HG03521 (cell line): ENCODE results near the gene ADAMTS17.
"Not testable (repeated sequence)": the region's sequence is repeated elsewhere in the genome, so short reads cannot be mapped to it uniquely, and the experiment has no call there.

ENCODE experiments used
- ATAC-seq: cut with Tn5 transposase; IDR thresholded peaks from one replicate; pipeline ENCODE4 v1.9.1; 2021; ENCODE audit warnings: mild to moderate bottlenecking, moderate library complexity; ENCODE audit not compliant: unreplicated experiment

ADAMTS17 gene

DNA sequence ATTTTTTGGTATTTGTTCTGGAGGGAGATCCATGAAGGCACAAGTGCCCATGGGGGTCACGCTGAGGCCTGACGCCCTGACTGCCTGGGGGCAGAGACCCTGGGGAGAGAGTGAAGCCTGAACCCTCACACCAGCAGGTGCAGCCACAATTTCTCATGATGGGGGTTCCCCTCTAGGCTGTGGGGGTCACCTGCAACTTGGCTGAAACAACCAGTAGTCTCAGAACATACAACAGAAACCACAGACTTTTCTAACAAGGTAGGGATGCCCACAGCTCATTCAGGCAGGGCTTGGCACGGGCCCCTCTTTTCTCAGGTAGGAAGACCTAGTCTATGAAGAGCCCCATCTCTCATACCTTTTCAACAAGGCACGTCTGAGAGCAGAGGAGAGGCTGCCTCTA, 245.1 kb downstream of the ADAMTS17 start:
- no peak for ATAC-seq

DNA sequence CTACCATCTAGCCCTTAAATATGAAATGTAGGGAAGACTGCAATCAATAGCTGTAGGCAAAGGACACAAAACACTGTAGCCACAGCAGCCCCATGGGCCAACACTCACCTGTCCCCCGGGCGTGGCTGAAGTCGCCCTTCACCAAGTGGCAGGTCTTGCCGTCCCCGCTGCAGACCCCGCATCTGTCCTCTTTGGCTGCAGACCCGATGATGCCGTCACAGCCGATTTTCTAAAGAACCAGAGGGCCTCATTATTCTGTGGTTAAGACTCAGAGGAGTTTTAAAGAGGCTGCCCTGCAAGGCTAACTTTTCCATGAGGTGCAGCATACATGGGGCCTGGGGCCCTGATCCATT, 245.6 kb downstream of the ADAMTS17 start:
- ATAC-seq = no peak

DNA sequence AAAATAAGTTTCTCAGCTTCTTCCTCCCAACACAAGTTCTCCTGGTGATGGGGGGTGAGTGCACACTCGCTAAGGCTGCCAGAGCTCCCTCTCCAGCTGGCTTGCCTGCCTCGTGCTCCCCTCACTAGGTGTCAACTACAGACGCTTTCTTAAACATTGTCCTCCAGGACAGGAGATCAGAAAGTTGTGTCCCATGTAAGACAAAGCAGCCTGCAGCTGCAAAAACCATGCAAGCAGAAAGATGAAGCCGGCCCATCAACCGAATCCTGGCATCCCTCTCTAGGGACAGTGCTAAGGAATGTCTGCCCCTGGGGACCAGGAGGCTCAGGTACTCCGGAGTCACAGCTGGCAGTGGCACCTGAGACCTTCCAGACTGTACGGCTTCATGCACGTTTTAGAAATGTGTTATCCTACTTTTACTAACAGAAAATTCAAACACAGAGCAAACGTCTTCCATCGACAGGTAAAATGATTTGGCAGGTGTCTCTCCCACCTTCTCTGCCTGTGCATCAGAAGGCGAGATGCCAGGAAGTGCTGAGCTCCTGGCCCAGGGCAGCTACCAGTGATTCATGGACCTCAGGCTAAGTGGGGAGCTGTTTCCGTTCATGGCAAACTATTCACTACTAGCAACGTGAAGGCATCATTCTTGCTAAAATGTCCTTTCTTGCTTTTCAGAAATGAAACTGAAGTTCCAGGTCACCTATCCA, 246.1 kb downstream of the ADAMTS17 start:
- ATAC-seq = no peak

DNA sequence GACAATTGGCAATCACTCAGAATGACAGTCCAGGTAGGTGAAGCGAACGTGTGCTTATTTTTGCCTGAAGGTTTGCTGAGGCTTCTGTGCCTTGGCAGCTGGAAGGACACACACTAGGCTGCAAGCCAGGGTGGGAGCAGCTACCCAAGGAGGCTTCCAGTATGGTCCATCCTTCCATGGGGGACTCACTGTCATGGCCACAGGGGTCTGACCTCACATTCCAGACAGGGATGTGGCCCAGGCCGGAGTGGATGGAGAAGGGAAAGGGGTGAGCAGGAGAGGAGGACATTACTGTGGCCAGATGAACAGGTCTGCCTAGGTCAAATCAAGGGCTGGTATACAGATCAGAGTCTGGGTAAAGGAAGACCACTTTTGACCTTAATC, 247.7 kb downstream of the ADAMTS17 start:
- no peak for ATAC-seq

DNA sequence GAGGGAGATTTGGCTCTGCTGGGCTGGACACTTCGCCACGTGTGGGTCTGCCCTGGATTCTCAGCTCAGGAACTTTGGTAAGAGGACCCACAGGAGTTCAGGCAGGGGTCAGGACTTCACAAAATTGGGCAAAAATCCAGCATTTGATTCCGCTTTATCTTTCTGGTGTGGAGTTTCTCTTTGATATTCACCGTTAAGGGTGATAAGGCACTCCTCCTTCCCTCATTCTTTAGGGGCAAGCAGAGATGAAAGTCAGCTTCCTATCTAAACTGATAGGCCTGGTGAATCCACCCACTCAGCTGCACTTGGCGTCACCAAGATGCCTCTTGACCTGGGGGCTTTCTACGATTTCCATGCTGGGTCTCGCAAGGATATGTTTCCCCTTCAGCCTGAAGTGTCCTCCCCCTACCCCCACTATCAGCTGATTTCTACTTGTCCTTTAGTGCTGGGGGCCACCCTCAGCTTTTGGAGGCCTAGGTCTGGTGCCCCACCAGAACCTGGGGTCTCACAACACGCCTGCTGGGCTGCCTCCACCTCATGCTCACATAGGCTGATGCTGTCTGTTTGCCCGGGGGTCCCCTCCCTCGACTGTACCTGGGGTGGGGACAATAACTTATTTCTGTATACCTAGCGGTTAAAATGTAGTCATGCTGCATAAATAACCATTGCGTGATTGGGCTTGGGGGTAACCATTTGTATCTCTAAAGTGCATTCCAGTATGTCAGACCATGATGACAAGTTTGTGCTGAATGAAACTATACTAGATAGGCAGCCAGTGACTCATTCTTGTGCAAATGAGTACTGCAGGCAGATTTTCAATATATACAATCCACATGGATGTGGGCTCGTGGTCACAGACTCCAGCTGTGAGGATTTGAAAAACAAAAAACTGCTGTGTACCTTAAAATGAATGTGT, 248.3 kb downstream of the ADAMTS17 start:
- ATAC-seq = no peak

DNA sequence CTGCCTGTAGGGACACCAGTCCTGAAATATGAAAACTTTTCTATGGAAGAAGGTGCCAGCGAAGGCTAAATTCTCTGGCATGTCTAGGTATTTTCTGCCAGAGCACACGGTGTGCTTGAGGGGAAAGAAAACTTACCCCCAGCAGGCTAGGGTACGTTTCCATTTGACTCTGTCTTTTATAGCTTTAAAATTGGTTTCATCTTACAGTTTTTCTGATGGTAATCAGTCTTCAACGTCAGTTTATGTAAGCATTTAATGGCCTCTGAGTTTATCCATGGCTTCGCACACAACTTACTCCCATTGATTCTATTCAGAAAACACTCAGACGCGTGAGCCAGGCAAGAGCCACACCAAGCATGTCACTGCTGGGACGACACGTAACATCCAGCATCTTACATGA, 249.7 kb downstream of the ADAMTS17 start:
- ATAC-seq = no peak

DNA sequence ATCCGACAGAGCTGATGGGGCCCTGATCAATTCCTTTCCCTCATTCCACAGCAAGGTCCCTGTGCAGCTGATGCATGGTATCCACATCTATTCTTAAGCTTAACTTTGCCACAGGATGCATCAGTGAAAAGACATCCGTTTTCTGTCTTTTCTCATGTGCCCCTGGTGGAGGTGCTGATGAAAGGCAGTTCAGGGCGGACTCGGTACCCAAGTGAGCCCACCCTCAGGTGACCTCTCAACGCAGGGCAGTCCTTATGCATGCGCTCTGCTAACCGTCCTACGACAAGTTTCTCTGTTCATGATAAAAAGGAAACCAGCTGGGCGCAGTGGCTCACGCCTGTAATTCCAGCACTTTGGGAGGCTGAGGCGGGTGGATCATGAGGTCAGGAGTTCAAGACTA, 251.4 kb downstream of the ADAMTS17 start:
- no peak for ATAC-seq

DNA sequence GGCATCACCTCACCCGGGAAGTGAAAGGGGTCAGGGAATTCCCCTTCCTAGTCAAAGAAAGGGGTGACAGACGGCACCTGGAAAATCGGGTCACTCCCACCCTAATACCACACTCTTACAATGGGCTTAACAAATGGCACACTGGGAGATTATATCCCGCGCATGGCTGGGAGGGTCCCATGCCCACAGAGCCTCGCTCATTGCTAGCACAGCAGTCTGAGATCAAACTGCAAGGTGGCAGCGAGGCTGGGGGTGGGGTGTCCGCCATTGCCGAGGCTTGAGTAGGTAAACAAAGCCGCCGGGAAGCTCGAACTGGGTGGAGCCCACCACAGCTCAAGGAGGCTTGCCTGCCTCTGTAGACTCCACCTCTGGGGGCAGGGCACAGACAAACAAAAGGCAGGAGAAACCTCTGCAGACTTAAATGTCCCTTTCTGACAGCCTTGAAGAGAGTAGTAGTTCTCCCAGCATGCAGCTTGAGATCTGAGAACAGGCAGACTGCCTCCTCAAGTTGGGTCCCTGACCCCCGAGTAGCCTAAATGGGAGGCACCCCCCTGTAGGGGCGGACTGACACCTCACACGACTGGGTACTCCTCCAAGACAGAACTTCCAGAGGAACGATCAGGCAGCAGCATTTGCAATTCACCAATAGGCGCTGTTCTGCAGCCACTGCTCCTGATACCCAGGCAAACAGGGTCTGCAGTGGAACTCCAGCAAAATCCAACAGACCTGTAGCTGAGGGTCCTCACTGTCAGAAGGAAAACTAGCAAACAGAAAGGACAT, 257.5 kb downstream of the ADAMTS17 start:
- ATAC-seq = not testable (repeated sequence)

DNA sequence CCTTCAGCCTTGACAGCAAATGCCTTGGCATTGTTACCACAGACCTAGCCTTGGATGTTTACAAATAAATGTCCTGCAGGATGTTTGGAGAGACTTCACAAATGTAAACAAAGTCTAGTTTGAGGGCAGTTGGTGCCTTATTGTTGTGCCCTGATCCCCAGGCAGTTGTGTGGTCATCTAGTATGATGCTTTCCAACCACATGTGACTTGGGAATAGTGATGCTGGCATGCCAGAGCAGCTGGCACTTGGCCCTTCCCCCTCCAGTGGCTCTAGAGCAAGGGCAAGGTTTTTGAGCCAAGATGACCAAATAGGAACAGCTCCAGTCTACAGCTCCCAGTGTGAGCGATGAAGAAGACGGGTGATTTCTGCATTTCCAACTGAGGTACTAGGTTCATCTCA, 258.2 kb downstream of the ADAMTS17 start:
- ATAC-seq = no peak

DNA sequence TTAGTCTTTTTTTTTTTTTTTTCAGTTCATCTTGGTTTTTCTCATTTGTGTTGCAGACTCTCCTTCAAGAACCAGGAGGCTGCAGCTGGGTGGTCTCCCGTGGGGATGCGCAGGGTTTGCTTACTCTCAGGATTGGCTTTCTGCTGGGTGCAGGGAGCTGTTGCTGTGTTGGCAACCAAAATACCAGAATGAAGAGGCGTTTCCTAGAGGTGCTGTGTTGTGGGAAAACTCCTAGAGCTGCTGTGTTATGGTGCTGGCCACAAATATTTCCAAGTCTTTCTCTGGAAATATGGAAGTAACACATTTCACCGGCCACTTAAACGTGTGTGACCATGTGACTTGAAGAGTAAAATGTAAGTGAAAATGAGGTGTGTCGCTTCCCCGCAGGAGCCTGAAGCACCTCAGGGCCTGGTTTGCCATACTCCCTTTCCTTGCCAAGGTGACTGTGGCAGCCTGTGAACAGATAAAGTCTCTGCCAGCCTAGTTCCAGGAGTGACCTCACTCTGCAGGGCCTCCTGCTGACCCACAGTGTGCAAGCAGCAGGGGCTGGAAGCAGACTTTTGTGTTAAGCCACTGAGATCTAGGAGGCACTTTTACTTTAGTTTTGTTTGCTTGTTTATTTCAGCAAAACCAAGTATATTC, 258.9 kb downstream of the ADAMTS17 start:
- ATAC-seq = no peak

DNA sequence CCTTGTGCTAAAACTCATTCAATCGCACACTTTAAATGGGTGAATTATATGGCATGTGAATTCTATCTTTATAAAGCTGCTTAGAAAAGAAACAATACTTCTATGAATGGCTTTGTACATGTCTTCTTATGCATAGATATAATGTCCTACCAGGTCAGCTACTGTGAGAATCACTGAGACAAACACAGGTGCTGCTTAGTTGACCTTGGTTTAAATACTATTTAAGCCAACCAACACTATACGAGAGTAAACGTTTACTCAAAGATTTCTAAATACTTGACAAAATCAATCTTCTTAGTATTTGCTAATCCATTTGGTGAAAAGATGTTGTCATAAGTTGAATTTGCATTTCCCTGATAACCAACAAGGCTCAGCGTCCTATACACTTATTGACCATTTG, 260.3 kb downstream of the ADAMTS17 start:
- ATAC-seq = no peak

DNA sequence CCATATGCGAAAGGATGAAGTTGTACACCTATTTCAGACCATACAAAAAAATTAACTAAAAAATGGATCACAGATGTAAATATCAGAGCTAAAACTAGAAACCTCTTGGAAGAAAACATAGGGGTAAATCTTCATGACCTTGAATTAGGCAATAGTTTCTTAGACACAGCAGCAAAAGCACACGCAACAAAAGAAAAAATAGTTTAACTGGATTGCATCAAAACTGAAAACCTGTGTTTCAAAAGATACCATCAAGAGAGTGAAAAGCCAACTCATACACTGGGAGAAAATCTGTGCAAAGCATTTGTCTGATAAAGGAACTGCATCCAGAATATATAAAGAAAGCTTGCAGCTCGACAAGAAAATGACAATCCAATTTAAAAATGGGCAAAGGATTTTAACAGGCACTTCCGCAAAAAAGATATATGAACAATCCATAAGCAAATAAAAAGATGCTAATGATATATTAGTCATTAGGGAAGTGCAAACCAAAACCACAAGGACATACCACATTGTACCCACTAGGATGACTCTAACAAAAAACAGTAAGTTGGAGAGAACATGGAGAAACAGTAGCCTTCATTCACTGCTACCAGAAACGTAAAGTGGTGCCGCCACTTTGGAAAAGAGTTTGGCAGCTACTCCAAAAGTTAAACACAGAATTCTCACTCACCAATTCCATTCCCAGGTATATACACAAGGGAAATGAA, 263.1 kb downstream of the ADAMTS17 start:
- ATAC-seq = no peak

DNA sequence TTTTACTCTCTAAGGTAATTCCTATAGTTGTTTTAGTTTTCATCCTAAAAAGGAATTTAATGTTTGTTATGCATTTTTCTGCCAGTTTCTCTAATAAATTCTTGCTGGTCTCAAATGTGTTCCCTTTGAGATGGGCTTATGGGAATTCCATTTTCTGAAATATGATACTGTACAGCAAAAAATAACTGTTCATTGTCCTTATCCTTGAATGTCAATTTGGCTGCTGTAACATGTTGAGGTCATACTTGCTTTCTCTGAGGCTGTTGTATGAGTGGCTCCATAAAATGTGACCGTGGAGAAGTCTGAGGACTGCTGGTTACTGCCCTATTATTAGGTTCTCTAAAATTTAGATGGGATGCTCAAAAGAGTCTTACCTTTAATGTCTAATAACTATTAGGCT, 266.5 kb downstream of the ADAMTS17 start:
- ATAC-seq = no peak

DNA sequence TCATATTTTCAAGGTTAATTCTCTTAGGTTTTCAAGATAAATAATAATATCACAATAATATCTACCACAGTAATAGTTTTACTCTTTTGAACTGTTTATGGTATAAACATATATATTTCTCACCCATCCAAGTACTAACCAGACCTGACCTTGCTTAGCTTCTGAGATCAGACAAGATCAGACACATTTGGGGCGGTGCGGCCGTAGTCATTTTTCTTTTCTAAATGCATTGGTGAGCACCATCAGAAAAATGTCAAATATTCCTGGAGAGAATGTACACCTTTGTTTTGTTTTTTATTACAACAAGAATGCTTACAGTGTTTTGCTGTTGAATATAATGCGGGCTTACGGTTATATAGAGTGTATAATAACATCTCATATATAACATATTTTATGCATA, 267.8 kb downstream of the ADAMTS17 start:
- no peak for ATAC-seq

DNA sequence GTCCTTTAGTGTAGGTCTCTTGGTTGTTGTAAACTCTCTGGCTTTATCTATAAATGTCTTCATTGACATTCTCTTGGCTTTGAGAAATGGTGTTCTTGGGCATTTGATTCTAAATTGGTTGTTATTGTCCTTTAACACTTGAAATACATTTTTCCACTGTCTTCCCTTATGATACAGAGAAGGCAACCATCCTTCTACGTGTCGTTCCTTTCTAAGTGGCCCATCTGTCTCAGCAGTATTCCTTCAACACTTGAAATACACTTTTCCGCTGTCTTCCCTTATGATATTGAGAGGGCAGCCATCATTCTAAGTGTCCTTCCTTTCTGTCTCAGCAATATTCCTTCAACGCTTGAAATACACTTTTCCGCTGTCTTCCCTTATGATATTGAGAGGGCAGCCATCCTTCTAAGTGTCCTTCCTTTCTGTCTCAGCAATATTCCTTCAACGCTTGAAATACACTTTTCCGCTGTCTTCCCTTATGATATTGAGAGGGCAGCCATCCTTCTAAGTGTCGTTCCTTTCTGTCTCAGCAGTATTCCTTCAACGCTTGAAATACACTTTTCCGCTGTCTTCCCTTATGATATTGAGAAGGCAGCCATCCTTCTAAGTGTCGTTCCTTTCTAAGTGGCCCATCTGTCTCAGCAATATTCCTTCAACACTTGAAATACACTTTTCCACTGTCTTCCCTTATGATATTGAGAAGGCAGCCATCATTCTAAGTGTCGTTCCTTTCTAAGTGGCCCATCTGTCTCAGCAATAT, 275.1 kb downstream of the ADAMTS17 start:
- ATAC-seq = not testable (repeated sequence)

DNA sequence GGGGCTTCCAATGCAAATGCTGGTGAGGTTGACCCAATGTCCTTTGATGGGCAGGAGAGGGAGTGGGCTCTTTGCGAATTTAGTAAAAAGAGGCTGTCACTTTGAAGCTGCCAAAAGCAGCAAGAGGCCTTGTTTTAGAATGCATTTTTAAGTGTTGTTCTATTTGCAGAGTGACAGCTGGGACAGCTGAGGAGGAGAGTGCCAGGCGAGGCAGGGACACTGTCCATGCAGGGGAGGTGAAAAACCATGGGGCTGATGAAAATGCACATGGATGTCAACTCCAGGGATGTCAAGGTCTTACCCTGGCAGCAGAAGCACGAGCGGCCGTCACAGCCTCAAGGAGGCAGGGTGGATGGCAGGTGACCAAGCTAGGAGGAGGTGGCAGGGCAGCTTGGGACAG, 279.8 kb downstream of the ADAMTS17 start:
- no peak for ATAC-seq

DNA sequence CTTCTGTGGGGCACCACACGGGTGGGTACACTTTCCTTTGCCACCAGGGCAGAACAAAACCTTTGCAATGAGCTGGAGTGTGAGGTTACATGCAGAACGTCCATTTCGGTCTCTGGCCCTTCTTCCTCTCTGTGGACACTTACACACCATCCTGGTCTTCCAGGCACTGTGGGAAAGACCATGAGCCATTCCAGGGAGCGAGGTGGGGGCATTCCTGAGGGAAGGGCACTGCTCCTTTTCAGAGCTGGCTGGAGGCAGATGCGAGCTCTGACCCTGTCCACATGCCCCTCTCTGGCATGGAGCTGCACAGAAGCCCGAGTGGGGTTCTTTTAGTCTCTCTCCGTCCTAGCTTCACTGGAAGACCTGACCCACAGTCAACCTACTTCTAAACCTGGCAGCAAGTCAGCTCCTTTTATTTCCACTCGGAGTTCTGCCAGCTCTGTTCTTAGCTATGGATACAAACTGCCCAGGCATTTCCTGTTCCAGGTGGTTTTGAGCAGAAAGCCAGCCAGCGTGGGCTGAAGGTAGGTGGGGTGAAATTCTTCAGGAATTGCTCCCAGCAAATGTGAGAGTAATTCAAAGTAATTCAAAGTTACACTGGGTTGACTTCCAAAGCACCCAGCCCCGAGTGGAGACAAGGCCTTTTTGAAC, 281.4 kb downstream of the ADAMTS17 start:
- no peak for ATAC-seq

DNA sequence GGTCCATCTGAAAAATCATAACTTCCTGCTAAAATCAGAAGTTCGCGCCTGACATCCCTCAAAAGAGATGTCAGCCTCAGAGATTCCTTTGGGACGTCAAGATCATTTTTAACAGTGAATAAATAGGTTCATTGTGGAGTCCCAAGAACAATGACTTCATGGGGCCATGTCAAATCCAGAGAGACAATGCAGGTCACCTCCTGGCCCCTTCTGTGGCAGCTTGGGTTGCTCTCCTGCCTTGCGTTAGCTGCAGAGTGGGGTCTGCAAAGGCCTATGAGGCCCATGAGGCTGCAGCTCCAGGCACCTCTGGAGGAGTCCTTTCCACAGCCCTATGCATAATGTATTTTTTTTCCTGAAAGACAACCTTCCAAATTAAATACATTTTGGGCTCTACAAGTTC, 282.3 kb downstream of the ADAMTS17 start:
- no peak for ATAC-seq

DNA sequence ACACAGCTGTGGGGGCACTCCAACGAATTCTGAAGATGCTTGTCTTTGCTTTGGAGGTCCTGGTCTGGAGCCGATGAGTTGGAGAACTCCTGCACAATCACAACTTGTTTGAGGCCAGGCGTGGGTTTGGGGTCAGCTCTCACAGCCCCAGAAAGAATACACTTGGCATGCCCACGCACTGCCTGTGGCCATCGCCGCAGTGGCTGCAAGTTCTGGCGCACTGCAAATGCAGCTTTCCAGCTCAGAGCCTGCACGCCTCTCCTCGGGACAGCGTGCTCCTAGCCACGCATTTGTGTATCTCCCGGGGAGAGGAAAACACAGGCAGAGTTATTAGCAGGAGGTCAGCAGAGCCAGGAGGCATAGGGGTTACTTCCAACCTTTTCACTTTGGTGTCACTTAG, 282.7 kb downstream of the ADAMTS17 start:
- ATAC-seq = no peak
